Heart left ventricle (tissue), 16 donors: ENCODE results near the gene ARL6. TPM values are rescaled to one million over a fixed set of nuclear protein-coding genes. Genes with fewer than 3 reads are reported as not detected.

ENCODE experiments used
- ATAC-seq, 4 donors: fragments of 200-7000 bp; cut with Tn5 transposase; one replicate each; pipeline ENCODE4 v1.9.1; 2020 to 2022; ENCODE audit warnings: moderate library complexity in 4 of 4, mild to moderate bottlenecking in 3 of 4, moderate number of reproducible peaks in 1 of 4
- DNase-seq, 5 donors: peaks; one replicate each; pipeline ENCODE4 v3.0.0-alpha.2; 2020
- H3K27ac ChIP-seq, 12 donors: fragments of 200-600 bp; sonication (generic) in 4 of 12; one replicate each; pipeline versions ENCODE4 v1.5.0 to v1.8.0; 2016 to 2022; ENCODE audit warnings: mild to moderate bottlenecking in 2 of 12
- H3K27me3 ChIP-seq, 9 donors: fragments of 200-600 bp; sonication (generic) in 2 of 9; one replicate each; pipeline versions ENCODE4 v1.5.1 to v1.8.0; 2016 to 2022; ENCODE audit warnings: mild to moderate bottlenecking in 3 of 9
- H3K36me3 ChIP-seq, 9 donors: fragments of 200-600 bp; sonication (generic) in 2 of 9; one replicate each; pipeline versions ENCODE4 v1.5.0 to v1.8.0; 2018 to 2022; ENCODE audit warnings: mild to moderate bottlenecking in 2 of 9
- H3K4me1 ChIP-seq, 12 donors: fragments of 200-600 bp; sonication (generic) in 4 of 12; one replicate each; pipeline versions ENCODE4 v1.5.0 to v1.8.0; 2016 to 2022; ENCODE audit warnings: mild to moderate bottlenecking in 3 of 12
- H3K4me3 ChIP-seq, 12 donors: fragments of 200-600 bp; sonication (generic) in 4 of 12; one replicate each; pipeline versions ENCODE4 v1.5.0 to v1.8.0; 2017 to 2022; ENCODE audit warnings: mild to moderate bottlenecking in 9 of 12, moderate library complexity in 4 of 12
- H3K9me3 ChIP-seq, 12 donors: fragments of 200-600 bp; sonication (generic) in 4 of 12; one replicate each; pipeline versions ENCODE4 v1.5.0 to v1.8.0; 2016 to 2022; ENCODE audit warnings: mild to moderate bottlenecking in 1 of 12
- POLR2A ChIP-seq, 2 donors: fragments of 450-650 bp; IDR thresholded peaks; one replicate each; pipeline ENCODE4 v1.6.1; 2017; ENCODE audit warnings: antibody characterized with exemption in 2 of 2, mild to moderate bottlenecking in 2 of 2, moderate library complexity in 2 of 2
- whole genome bisulfite sequencing, 4 donors: extraction: QIAGEN DNeasy Blood & Tissue Kit in 2 of 4; methylation state at CpG; one replicate each; pipeline versions ENCODE4 v1.1.5 to v1.1.7; 2013 to 2018; 5-methylcytosine and 5-hydroxymethylcytosine counted together
- intact Hi-C, 10 donors: fragments of 100-400 bp; cut with DNase I; formaldehyde crosslinking; loops; one replicate each; pipeline versions ENCODE4 v1.11.1 to v1.14.2; 2022
- polyA plus RNA-seq, 2 donors: library from polyadenylated mRNA; stranded (reverse); fragments of 200-250 nt; gene quantifications; one replicate each; pipeline ENCODE4 v1.2.3, GENCODE V29; 2013
- total RNA-seq, 9 donors: library from RNA; depleted of rRNA in 2 of 9; stranded (reverse); fragments of >200 nt in 2 of 9; fragmentation: NEBNext Ultra II Directional in 3 of 9; extraction: Animal tissue kit (Norgen Biotek cat#: 25700) in 3 of 9; gene quantifications; one replicate each; pipeline versions ENCODE4 v1.1.0 to v1.2.4, GENCODE V29; 2016 to 2023
- TF ChIP-seq, protein P1 (sequence below), 12 donors: fragments of 200-600 bp; sonication (generic) in 4 of 12; IDR thresholded peaks; one replicate each; pipeline versions ENCODE4 v1.5.0 to v1.8.0; 2018 to 2022; ENCODE audit warnings: antibody characterized with exemption in 12 of 12, mild to moderate bottlenecking in 5 of 12
- donor health status: ischemic (EF 13 %, LVEDD 7.1; RV severe dilation, severe dysfunction).
- donor health status: healthy with polysubstance abuse.
- donor health status: DM: no; HTN: yes; CAD: no.
- donor health status: DM: no; HTN: no; CAD: no.
- donor health status: ischemic (EF 25% LVEDD 6.9; RV normal size, moderate dysfunction).
- donor health status: ischemic (EF 25% LVEDD 5.7; RV mildly dilated, moderate dysfunction).
- donor health status: healthy.
- donor health status: DM: yes; HTN: yes; CAD: no.
- donor health status: ischemic (EF 35%, LVEDD 5.7; RV mildly dilated, moderate dysfunction).
- donor health status: nonischemic (EF 11% LVEDD 7.7; RV severe dilation, severe dysfunction).
- donor health status: DM: yes; HTN: yes; CAD: no.
- donor health status: PGD.
- donor health status: ischemic (EF 29% LVEDD 5.4; RV normal size, mild dysfunction).
- donor health status: nonischemic (EF 23%, LVEDD 6.1; RV moderate dilation, normal function).

The ARL6 gene
- total and polyA plus RNA-seq, 11 donors: 1.3 to 6.0 (median 3.9) TPM

DNA sequence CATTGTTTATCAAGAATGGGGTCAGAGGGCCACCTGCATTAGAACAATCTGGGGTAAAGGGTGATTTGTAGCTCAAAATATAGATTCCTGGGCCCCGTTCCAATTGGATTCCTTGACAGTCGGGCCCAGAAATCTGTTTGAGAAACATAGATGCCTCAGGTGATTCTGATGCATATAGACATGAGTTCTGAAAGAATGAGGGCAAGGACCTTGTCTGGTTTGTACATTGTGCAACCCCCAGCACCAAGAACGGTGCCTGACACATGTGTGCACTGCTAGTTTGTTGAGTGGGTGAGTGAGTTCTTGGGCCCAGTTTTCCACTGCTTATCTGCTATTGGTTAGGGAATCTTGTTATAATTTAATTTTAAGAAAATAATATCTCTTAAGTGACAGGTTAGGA is 73.8 kb downstream of the ARL6 start:
- peaks cover 0 to 29% (median 16%) of the 10 kb centered on the region in 12 donors for H3K4me1 ChIP-seq
- WGBS, 4 donors: 45 to 67% (median 60%) methylated on average over 3 of the region's 3 CpGs

DNA sequence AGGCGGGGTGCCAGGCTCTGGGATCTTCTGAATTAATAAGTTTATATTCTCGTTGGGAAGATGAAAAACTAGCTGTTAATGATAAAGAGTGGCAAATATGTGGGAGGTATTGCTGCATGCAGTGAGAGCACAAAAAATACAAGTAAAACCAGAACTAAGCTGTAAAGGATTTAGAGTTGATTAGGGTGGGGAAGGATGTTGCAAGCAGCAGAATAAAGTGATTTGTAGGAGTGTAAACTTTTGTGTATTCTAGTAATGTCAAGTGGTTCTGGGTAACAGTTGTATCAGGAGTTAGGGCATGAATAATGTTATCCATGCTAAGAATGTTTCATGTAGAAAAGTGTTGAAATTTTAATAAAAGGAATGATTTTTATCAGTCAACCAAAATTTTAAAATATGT is 75.4 kb downstream of the ARL6 start:
- intact Hi-C loops: no loop called here
- TF ChIP-seq POLR2A (IDR thresholded peaks at IDR 0.05): no peak
- TF ChIP-seq, protein P1, sequence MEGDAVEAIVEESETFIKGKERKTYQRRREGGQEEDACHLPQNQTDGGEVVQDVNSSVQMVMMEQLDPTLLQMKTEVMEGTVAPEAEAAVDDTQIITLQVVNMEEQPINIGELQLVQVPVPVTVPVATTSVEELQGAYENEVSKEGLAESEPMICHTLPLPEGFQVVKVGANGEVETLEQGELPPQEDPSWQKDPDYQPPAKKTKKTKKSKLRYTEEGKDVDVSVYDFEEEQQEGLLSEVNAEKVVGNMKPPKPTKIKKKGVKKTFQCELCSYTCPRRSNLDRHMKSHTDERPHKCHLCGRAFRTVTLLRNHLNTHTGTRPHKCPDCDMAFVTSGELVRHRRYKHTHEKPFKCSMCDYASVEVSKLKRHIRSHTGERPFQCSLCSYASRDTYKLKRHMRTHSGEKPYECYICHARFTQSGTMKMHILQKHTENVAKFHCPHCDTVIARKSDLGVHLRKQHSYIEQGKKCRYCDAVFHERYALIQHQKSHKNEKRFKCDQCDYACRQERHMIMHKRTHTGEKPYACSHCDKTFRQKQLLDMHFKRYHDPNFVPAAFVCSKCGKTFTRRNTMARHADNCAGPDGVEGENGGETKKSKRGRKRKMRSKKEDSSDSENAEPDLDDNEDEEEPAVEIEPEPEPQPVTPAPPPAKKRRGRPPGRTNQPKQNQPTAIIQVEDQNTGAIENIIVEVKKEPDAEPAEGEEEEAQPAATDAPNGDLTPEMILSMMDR (IDR thresholded peaks at IDR 0.05): no peak
- Histone ChIP-seq H3K27me3 (no peaks in the 10 kb centered on the region), H3K4me1 (peaks cover 0 to 25% (median 14%) of the 10 kb centered on the region in 12 donors), H3K9me3 (no peaks in the 10 kb centered on the region), H3K27ac (peak overlapping the region in 1 of 12 donors; percentile 20), H3K4me3 (no peak overlapping the region), H3K36me3 (peaks cover 0 to 17% (median 4%) of the 10 kb centered on the region in 9 donors)
- 79 to 87% (median 85%) methylated on average over 2 of the region's 2 CpGs for WGBS, 4 donors
- DNase-seq (no peak), ATAC-seq (no peak)

More for the DNA sequence above, 73.8 kb downstream of the ARL6 start:
- intact Hi-C loops: no loop called here
- Histone ChIP-seq H3K4me3 (no peak overlapping the region), H3K27me3 (no peaks in the 10 kb centered on the region), H3K9me3 (no peaks in the 10 kb centered on the region), H3K27ac (peak overlapping the region in 1 of 12 donors; percentile 37), H3K36me3 (peaks cover 0 to 4% (median 0%) of the 10 kb centered on the region in 9 donors)
- DNase-seq (no peak), ATAC-seq (no peak)
- no peak for TF ChIP-seq POLR2A (IDR thresholded peaks at IDR 0.05)
- TF ChIP-seq, protein P1 (IDR thresholded peaks at IDR 0.05): no peak

DNA sequence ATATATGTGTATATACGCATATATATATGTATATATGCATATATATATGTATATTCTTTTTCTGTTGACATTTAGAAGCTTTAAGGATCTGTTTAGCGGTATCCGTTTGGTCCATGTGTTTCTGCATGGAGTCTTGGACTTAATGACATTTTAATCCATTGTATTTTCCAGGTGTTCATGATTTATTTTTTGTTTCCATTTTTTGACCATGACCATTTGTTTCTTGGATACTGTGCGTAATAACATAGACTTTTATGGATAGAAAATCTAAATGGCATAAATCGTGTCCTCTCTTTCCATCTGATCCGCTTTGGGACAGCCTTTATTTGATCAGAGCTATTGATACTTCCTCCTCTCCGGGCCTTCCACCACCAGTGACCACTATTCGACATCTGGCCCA is 76.7 kb downstream of the ARL6 start:
- Histone ChIP-seq H3K36me3 (peaks cover 0 to 29% (median 10%) of the 10 kb centered on the region in 9 donors), H3K4me1 (peaks cover 0 to 25% (median 14%) of the 10 kb centered on the region in 12 donors), H3K27me3 (no peaks in the 10 kb centered on the region), H3K4me3 (no peak overlapping the region), H3K27ac (peak overlapping the region in 1 of 12 donors; percentile 66), H3K9me3 (no peaks in the 10 kb centered on the region)
- ATAC-seq: no peak
- DNase-seq: no peak
- intact Hi-C loops: no loop called here
- WGBS, 4 donors: 97 to 98% (median 98%) methylated on average over 8 of the region's 8 CpGs
- no peak for TF ChIP-seq POLR2A (IDR thresholded peaks at IDR 0.05)
- TF ChIP-seq, protein P1 (IDR thresholded peaks at IDR 0.05): no peak

DNA sequence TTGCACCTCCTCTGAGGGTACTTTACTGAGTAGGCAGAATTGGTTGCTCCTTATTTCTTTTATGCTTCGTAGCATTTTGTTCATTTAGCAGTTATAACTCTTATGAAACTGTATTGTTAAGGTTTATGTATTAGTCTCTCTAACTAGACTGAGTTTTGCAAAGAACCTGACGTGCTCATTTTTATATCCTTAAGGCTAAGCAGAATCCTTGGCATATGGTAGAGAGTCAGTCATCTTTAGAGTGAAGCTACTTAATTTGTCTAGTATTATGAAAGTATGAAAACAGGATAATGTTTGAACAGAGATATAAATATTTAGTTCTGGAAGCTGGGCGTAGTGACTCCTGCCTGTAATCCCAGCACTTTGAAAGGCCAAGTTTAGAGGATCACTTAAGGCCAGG is 77.4 kb downstream of the ARL6 start:
- Histone ChIP-seq H3K27me3 (no peaks in the 10 kb centered on the region), H3K4me1 (peaks cover 0 to 25% (median 12%) of the 10 kb centered on the region in 12 donors), H3K4me3 (no peak overlapping the region), H3K36me3 (peaks cover 0 to 34% (median 10%) of the 10 kb centered on the region in 9 donors), H3K27ac (peak overlapping the region in 1 of 12 donors; percentile 66), H3K9me3 (no peaks in the 10 kb centered on the region)
- WGBS, 4 donors: 93 to 97% (median 94%) methylated on average over 3 of the region's 3 CpGs
- intact Hi-C loops: no loop called here
- TF ChIP-seq, protein P1 (IDR thresholded peaks at IDR 0.05): no peak
- no peak for TF ChIP-seq POLR2A (IDR thresholded peaks at IDR 0.05)
- ATAC-seq (no peak), DNase-seq (no peak)
